HL-60 (cell line): ENCODE data around the gene ACVR1.

Experiments used
- DNase-seq, 2 experiments: peaks; one replicate each; pipeline ENCODE4 v3.0.0-alpha.2; 2010 to 2020; ENCODE audit warnings: low read depth in 1 of 2, low spot score in 1 of 2
- H3K27ac ChIP-seq: fragments of 250-450 bp; sonication (Bioruptor Pico); replicated peaks from 2 replicates; pipeline ENCODE4 v1.5.1; 2020; ENCODE audit warnings: mild to moderate bottlenecking, moderate library complexity
- H3K27me3 ChIP-seq: fragments of 250-450 bp; sonication (Bioruptor Pico); 2 replicates; pipeline ENCODE4 v1.5.1; 2021; ENCODE audit warnings: mild to moderate bottlenecking, moderate library complexity; ENCODE audit not compliant: insufficient read depth, poor library complexity, severe bottlenecking
- H3K4me3 ChIP-seq: replicated peaks from 2 replicates; pipeline ENCODE4 v1.5.1; 2011; ENCODE audit warnings: mild to moderate bottlenecking, control low read depth, low read length; ENCODE audit not compliant: insufficient read depth
- GABPA ChIP-seq: IDR thresholded peaks from 2 replicates; pipeline ENCODE4 v1.6.1; 2012; ENCODE audit warnings: low read depth
- POLR2AphosphoS5 ChIP-seq: IDR thresholded peaks from 2 replicates; pipeline ENCODE4 v1.6.1; 2012; ENCODE audit warnings: low read depth
- SPI1 ChIP-seq: IDR thresholded peaks from 2 replicates; pipeline ENCODE4 v1.6.1; 2012; ENCODE audit warnings: low read depth, mild to moderate bottlenecking, borderline replicate concordance
- TF ChIP-seq, protein P1 (sequence below): IDR thresholded peaks from one replicate; pipeline ENCODE4 v1.5.1; 2011; ENCODE audit warnings: low read length, control low read depth, inconsistent platforms; ENCODE audit not compliant: insufficient read depth
- TF ChIP-seq, protein P2 (sequence below): IDR thresholded peaks from 2 replicates; pipeline ENCODE4 v1.6.1; 2012; ENCODE audit warnings: low read depth; ENCODE audit not compliant: insufficient replicate concordance

Gene ACVR1

DNA sequence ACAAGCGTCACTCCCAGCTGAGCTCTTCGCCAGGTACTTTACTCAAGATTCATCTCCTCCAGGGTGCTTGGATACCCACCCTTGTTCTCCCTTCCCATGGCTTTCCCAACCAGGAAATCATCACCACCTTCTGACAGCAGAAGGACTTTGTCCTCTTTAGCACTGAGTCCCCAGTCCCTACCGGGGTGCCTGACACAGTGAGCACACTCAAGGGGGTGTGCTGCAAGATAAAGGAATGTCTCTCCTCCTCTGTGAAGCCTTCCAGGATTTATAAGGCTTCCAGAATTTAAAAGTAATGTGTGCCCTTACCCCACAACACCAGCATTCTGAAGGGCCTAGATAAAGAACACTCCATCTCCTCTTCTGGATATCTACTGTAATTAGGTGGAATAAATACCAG, 39.6 kb downstream of the ACVR1 start:
- TF ChIP-seq, protein P1, sequence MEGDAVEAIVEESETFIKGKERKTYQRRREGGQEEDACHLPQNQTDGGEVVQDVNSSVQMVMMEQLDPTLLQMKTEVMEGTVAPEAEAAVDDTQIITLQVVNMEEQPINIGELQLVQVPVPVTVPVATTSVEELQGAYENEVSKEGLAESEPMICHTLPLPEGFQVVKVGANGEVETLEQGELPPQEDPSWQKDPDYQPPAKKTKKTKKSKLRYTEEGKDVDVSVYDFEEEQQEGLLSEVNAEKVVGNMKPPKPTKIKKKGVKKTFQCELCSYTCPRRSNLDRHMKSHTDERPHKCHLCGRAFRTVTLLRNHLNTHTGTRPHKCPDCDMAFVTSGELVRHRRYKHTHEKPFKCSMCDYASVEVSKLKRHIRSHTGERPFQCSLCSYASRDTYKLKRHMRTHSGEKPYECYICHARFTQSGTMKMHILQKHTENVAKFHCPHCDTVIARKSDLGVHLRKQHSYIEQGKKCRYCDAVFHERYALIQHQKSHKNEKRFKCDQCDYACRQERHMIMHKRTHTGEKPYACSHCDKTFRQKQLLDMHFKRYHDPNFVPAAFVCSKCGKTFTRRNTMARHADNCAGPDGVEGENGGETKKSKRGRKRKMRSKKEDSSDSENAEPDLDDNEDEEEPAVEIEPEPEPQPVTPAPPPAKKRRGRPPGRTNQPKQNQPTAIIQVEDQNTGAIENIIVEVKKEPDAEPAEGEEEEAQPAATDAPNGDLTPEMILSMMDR = no peak
- TF ChIP-seq SPI1 (no peak), POLR2AphosphoS5 (no peak), GABPA (no peak)
- TF ChIP-seq, protein P2, sequence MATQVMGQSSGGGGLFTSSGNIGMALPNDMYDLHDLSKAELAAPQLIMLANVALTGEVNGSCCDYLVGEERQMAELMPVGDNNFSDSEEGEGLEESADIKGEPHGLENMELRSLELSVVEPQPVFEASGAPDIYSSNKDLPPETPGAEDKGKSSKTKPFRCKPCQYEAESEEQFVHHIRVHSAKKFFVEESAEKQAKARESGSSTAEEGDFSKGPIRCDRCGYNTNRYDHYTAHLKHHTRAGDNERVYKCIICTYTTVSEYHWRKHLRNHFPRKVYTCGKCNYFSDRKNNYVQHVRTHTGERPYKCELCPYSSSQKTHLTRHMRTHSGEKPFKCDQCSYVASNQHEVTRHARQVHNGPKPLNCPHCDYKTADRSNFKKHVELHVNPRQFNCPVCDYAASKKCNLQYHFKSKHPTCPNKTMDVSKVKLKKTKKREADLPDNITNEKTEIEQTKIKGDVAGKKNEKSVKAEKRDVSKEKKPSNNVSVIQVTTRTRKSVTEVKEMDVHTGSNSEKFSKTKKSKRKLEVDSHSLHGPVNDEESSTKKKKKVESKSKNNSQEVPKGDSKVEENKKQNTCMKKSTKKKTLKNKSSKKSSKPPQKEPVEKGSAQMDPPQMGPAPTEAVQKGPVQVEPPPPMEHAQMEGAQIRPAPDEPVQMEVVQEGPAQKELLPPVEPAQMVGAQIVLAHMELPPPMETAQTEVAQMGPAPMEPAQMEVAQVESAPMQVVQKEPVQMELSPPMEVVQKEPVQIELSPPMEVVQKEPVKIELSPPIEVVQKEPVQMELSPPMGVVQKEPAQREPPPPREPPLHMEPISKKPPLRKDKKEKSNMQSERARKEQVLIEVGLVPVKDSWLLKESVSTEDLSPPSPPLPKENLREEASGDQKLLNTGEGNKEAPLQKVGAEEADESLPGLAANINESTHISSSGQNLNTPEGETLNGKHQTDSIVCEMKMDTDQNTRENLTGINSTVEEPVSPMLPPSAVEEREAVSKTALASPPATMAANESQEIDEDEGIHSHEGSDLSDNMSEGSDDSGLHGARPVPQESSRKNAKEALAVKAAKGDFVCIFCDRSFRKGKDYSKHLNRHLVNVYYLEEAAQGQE = no peak
- no peak overlapping the region for H3K4me3 ChIP-seq
- no peak overlapping the region for H3K27ac ChIP-seq
- peaks cover 7% of the 10 kb centered on the region for H3K27me3 ChIP-seq
- no peak for DNase-seq

DNA sequence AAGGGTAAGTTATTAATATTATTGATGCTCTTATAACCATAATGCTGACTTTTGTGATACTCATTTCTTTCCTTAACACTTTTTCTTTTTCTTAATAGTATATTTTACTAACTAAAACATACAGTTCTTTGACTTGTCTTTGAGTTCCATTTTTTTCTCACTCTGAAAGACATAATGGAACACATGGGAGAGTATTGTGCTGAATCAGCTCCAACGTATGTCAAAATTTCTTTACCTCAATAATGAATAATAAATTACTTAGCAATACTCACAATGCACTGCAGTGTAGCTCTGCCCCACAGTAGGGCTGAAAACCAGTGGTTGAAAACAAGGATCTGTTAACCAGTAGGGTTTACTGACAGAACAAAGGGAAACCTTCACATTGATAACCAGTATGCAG, 40.7 kb downstream of the ACVR1 start:
- no peak for DNase-seq
- peaks cover 7% of the 10 kb centered on the region for H3K27me3 ChIP-seq
- H3K27ac ChIP-seq = no peak overlapping the region
- TF ChIP-seq, protein P1 = no peak
- TF ChIP-seq POLR2AphosphoS5 = no peak
- TF ChIP-seq SPI1 = no peak
- no peak for TF ChIP-seq GABPA
- TF ChIP-seq, protein P2 = no peak
- H3K4me3 ChIP-seq = no peak overlapping the region

DNA sequence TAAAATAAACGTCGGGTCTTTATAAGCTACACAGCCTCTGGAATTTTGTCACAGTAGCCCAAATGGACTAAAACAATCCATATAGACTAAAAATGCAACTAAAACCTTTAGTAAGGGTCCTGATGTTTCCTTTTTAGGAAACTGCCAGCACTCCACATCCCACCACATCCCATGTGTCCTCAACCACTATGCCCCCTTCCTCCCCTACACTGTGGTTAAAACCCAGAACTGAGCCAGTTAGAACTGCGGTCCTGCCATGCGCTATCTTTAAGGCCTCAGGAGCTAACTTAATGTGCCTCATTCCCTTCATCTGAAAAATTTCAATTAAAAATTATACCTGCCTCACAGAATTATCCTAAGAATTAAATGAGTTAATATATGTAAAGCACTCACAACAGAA, 41.1 kb downstream of the ACVR1 start:
- peaks cover 7% of the 10 kb centered on the region for H3K27me3 ChIP-seq
- TF ChIP-seq POLR2AphosphoS5 = no peak
- TF ChIP-seq, protein P1 = no peak
- no peak for TF ChIP-seq SPI1
- TF ChIP-seq, protein P2 = no peak
- no peak for TF ChIP-seq GABPA
- DNase-seq = no peak
- H3K4me3 ChIP-seq = no peak overlapping the region
- no peak overlapping the region for H3K27ac ChIP-seq
